Measurements from ENCODE around the gene SSBP2. TPM values are rescaled to one million over a fixed set of nuclear protein-coding genes. Genes with fewer than 3 reads are reported as not detected.
"Not testable (repeated sequence)": the region's sequence is repeated elsewhere in the genome, so short reads cannot be mapped to it uniquely, and the experiment has no call there.

SSBP2 gene
- total and polyA plus RNA-seq, 4 donors: 36.2 to 92.0 (median 67.3) TPM

DNA sequence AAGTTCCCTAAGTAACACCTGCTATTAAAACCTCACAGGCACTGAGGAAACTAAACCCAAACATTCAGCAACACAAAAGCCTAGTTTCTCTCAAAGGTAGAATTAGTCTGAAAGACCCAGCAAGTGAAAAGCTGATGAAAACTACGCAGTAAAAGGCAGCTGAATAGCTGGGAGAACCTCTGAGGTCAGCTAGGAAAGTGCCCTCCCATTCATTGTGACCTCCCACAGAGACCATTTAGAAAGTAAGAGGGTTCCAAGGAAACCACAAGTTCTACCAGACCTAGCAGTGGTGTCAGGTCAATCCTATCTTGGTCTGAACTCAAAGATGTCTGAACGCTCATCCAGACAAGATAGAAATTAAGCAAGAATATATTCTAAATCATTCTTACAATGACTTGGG lies 144.7 kb downstream of the SSBP2 start:
- Histone ChIP-seq H3K27ac (ENCODE audit: low read depth in 1 of 2, low read length in 2 of 2) (no peak overlapping the region), H3K4me3 (ENCODE audit: low read length in 2 of 2) (no peak overlapping the region), H3K9me3 (ENCODE audit: control insufficient read depth, low read length) (no peaks in the 10 kb centered on the region), H3K27me3 (ENCODE audit: control insufficient read depth in 1 of 2, insufficient read depth in 2 of 2, low read length in 1 of 2) (no peaks in the 10 kb centered on the region), H3K4me1 (ENCODE audit: control insufficient read depth in 1 of 2, insufficient read depth in 2 of 2, low read length in 2 of 2) (no peaks in the 10 kb centered on the region), H3K36me3 (ENCODE audit: control insufficient read depth in 1 of 2, insufficient read depth in 2 of 2, low read length in 1 of 2) (no peaks in the 10 kb centered on the region)
- intact Hi-C loops (cut with DNase I): no loop called here
- 90 to 91% methylated on average over 2 of the region's 2 CpGs for WGBS, 2 donors
- DNase-seq (no peak), ATAC-seq (ENCODE audit: low FRiP score) (no peak)

DNA sequence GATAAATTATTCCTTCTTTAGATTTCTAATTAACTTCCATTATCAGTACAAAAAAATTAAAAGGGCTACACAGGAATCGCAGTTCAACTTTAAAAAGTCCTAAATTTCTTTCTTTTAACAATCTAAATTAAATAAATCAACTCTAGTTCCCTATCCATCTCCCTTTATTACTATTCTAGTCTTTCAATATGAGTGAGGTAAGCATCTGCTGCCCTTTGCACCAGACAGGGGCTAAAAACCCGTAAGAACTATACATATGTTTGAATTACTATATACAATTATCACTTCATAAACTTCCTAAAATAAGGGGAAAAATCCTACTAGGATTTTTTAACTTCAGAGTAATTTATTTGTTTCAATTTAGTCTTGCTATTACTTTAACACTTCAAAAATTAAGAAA lies 145.6 kb downstream of the SSBP2 start:
- no peaks in the 10 kb centered on the region for H3K27me3 ChIP-seq (ENCODE audit: control insufficient read depth in 1 of 2, insufficient read depth in 2 of 2, low read length in 1 of 2)
- H3K4me3 ChIP-seq (ENCODE audit: low read length in 2 of 2): no peak overlapping the region
- H3K36me3 ChIP-seq (ENCODE audit: control insufficient read depth in 1 of 2, insufficient read depth in 2 of 2, low read length in 1 of 2): no peaks in the 10 kb centered on the region
- no peak for ATAC-seq (ENCODE audit: low FRiP score)
- WGBS, 2 donors: 99% methylated on average over 2 of the region's 2 CpGs
- no peaks in the 10 kb centered on the region for H3K4me1 ChIP-seq (ENCODE audit: control insufficient read depth in 1 of 2, insufficient read depth in 2 of 2, low read length in 2 of 2)
- no peak for DNase-seq
- H3K27ac ChIP-seq (ENCODE audit: low read depth in 1 of 2, low read length in 2 of 2): no peak overlapping the region
- H3K9me3 ChIP-seq (ENCODE audit: control insufficient read depth, low read length): no peaks in the 10 kb centered on the region
- intact Hi-C loops (cut with DNase I): no loop called here

DNA sequence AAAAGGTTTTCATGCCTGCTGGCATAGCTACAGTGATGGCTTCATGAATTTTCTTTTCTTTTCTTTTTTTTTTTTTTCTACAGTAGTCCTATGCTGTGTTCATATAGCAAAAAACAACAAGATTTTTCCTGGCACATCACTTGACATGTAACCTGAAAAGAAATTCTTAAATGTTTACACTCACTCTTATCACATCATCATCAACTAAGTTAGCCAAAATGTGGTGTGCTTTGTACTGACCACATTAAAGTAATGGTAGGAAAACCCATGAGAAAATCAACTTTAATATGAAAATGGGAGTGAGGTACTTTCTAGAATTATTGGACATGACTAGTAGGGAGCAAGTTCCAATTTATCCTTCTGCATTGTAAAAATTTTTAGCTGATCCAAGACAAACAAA lies 146.7 kb downstream of the SSBP2 start:
- ATAC-seq (ENCODE audit: low FRiP score) (no peak), DNase-seq (no peak)
- Histone ChIP-seq H3K27me3 (ENCODE audit: control insufficient read depth in 1 of 2, insufficient read depth in 2 of 2, low read length in 1 of 2) (no peaks in the 10 kb centered on the region), H3K27ac (ENCODE audit: low read depth in 1 of 2, low read length in 2 of 2) (no peak overlapping the region), H3K36me3 (ENCODE audit: control insufficient read depth in 1 of 2, insufficient read depth in 2 of 2, low read length in 1 of 2) (peaks cover 0 to 1% of the 10 kb centered on the region in 2 donors), H3K4me1 (ENCODE audit: control insufficient read depth in 1 of 2, insufficient read depth in 2 of 2, low read length in 2 of 2) (no peaks in the 10 kb centered on the region), H3K4me3 (ENCODE audit: low read length in 2 of 2) (no peak overlapping the region), H3K9me3 (ENCODE audit: control insufficient read depth, low read length) (no peaks in the 10 kb centered on the region)
- intact Hi-C loops (cut with DNase I): no loop called here

DNA sequence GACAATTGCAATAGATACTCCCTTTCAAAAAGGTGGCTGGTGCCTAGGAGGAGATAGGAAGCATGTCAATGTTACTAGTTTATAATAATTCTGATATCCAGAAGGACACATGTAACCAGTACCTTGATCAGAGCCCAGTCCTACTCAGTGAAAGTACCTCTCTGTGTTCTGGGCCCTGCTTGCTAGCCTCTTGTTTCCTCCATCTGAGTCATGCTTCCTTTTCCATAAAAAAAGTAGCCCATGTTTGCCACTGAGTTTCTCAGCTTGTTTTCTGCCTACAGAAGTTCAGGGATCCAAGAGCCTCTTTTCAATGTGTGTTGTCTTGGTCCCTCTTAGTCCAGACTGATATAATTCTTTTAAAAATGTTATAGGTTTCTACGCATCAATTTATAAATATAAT lies 149.0 kb downstream of the SSBP2 start:
- H3K4me3 ChIP-seq (ENCODE audit: low read length in 2 of 2): no peak overlapping the region
- peaks cover 0 to 1% of the 10 kb centered on the region in 2 donors for H3K36me3 ChIP-seq (ENCODE audit: control insufficient read depth in 1 of 2, insufficient read depth in 2 of 2, low read length in 1 of 2)
- DNase-seq (no peak), ATAC-seq (ENCODE audit: low FRiP score) (no peak)
- WGBS, 2 donors: 97 to 100% methylated on average over 1 of the region's 1 CpG
- H3K9me3 ChIP-seq (ENCODE audit: control insufficient read depth, low read length): no peaks in the 10 kb centered on the region
- no peaks in the 10 kb centered on the region for H3K4me1 ChIP-seq (ENCODE audit: control insufficient read depth in 1 of 2, insufficient read depth in 2 of 2, low read length in 2 of 2)
- intact Hi-C loops (cut with DNase I): no loop called here
- no peaks in the 10 kb centered on the region for H3K27me3 ChIP-seq (ENCODE audit: control insufficient read depth in 1 of 2, insufficient read depth in 2 of 2, low read length in 1 of 2)
- H3K27ac ChIP-seq (ENCODE audit: low read depth in 1 of 2, low read length in 2 of 2): no peak overlapping the region

DNA sequence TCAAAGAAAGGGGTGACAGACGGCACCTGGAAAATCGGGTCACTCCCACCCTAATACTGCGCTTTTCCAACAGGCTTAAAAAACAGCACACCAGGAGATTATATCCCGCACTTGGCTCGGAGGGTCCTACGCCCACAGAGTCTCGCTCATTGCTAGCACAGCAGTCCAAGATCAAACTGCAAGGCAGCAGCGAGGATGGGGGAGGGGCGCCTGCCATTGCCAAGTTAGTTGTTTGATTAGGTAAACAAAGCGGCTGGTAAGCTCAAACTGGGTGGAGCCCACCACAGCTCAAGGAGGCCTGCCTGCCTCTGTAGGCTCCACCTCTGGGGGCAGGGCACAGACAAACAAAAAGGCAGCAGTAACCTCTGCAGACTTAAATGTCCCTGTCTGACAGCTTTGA lies 158.8 kb downstream of the SSBP2 start:
- H3K9me3 ChIP-seq (ENCODE audit: control insufficient read depth, low read length); H3K36me3 ChIP-seq (ENCODE audit: control insufficient read depth in 1 of 2, insufficient read depth in 2 of 2, low read length in 1 of 2); H3K27ac ChIP-seq (ENCODE audit: low read depth in 1 of 2, low read length in 2 of 2); H3K4me3 ChIP-seq (ENCODE audit: low read length in 2 of 2); H3K4me1 ChIP-seq (ENCODE audit: control insufficient read depth in 1 of 2, insufficient read depth in 2 of 2, low read length in 2 of 2); H3K27me3 ChIP-seq (ENCODE audit: control insufficient read depth in 1 of 2, insufficient read depth in 2 of 2, low read length in 1 of 2); ATAC-seq (ENCODE audit: low FRiP score); intact Hi-C loops (cut with DNase I): not testable (repeated sequence)
- peak in 1 of 2 donors; percentile 57 for DNase-seq
- 97 to 98% methylated on average over 8 to 9 of the region's 10 CpGs for WGBS, 2 donors

DNA sequence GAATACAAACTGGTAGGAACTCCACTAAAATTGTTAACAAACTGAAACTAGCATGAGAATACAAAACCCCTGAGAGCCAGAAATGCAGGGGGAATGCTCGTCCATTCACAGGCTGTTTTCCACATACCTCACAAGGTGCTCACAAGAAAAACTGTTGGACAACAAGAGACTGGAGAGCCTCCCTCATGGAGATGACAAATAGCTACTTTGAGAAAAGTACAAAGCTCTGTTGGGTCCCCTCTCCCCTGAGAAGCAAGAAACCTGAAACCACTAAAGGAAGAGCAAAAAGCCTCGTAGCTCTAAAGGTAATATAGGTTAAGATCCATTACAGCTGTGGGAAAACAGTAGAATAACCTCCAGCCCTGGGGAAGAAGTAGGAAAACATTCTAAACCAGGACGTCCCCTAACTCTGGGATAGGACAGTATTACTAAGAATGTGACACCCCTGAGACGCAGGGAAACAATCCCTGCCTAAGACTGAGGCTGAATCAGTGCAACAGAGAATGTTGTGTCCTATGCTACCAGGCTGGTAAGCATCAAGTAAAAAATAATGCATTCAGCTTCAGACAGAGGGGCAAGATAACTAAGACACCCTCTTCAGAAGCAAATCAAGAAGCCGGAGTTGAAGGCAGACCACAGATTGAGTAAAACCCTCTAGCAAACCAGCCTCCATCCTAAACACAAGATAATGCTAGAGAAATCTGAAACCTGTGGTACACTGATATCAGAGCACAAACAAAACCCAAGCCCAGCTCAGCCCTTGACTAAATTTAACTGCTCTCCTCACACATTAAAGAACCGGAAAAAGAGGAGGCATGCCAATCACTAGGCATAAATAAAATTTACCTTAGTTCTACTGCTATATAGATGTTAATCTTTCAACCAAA lies 160.2 kb downstream of the SSBP2 start:
- Histone ChIP-seq H3K4me1 (ENCODE audit: control insufficient read depth in 1 of 2, insufficient read depth in 2 of 2, low read length in 2 of 2) (no peaks in the 10 kb centered on the region), H3K36me3 (ENCODE audit: control insufficient read depth in 1 of 2, insufficient read depth in 2 of 2, low read length in 1 of 2) (no peaks in the 10 kb centered on the region), H3K27ac (ENCODE audit: low read depth in 1 of 2, low read length in 2 of 2) (no peak overlapping the region), H3K9me3 (ENCODE audit: control insufficient read depth, low read length) (no peaks in the 10 kb centered on the region), H3K27me3 (ENCODE audit: control insufficient read depth in 1 of 2, insufficient read depth in 2 of 2, low read length in 1 of 2) (no peaks in the 10 kb centered on the region), H3K4me3 (ENCODE audit: low read length in 2 of 2) (no peak overlapping the region)
- intact Hi-C loops (cut with DNase I): no loop called here
- no peak for ATAC-seq (ENCODE audit: low FRiP score)
- 73 to 76% methylated on average over 6 of the region's 6 CpGs for WGBS, 2 donors
- no peak for DNase-seq

DNA sequence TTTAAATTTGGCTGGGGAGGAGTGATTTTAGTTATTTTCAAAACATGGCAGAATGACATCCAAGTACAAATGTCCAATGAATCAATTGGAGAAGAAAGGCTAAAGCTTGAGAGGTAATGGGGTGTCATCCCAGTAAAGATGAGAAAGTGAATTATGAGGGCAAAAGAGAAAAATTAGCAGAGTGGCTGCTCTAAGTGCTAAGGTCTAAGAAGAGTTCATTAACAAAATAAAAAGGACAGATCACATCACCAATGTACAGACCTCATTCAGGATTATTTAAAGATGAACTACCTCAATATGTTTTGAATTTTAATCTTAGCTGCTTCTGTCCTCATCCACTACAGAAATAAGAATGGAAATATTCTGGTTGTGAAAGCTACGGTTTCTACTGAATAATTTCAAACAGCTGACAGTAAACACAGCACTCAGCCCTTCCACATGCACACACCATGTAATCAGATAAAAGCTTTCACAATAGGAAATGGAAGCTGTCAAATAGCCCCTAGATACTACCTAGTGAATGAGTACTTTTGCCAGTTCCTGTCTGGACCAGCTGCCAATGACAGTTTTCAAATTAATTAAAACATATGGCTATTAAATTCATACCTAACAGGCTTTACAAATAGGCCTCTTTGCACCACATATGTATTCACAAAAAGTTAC lies 171.5 kb downstream of the SSBP2 start:
- DNase-seq (no peak), ATAC-seq (ENCODE audit: low FRiP score) (no peak)
- H3K27me3 ChIP-seq (ENCODE audit: control insufficient read depth in 1 of 2, insufficient read depth in 2 of 2, low read length in 1 of 2): no peaks in the 10 kb centered on the region
- peaks cover 0 to 2% of the 10 kb centered on the region in 2 donors for H3K4me1 ChIP-seq (ENCODE audit: control insufficient read depth in 1 of 2, insufficient read depth in 2 of 2, low read length in 2 of 2)
- intact Hi-C loops (cut with DNase I): no loop called here
- H3K36me3 ChIP-seq (ENCODE audit: control insufficient read depth in 1 of 2, insufficient read depth in 2 of 2, low read length in 1 of 2): no peaks in the 10 kb centered on the region
- H3K4me3 ChIP-seq (ENCODE audit: low read length in 2 of 2): no peak overlapping the region
- 61 to 74% methylated on average over 1 of the region's 1 CpG for WGBS, 2 donors
- H3K9me3 ChIP-seq (ENCODE audit: control insufficient read depth, low read length): no peaks in the 10 kb centered on the region
- no peak overlapping the region for H3K27ac ChIP-seq (ENCODE audit: low read depth in 1 of 2, low read length in 2 of 2)

DNA sequence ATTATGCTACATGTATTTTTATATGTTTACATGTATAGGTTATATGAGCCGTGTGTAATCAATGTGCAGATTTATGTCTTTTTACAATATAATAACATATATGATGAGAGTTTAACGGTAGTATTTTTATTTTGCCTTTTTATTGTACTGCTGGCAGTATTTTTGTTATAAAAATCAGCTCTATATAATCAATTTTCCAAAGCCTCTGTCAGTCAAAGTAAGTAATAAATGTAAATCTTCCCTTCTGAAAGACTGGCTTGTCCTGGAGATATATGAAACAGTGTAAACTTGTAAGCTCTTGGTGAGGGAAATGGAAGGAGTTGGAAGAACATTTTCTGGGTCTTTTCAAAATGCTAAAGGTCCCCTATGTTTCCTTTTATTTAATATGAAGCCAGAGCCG lies 173.8 kb downstream of the SSBP2 start:
- intact Hi-C loops (cut with DNase I): no loop called here
- Histone ChIP-seq H3K36me3 (ENCODE audit: control insufficient read depth in 1 of 2, insufficient read depth in 2 of 2, low read length in 1 of 2) (no peaks in the 10 kb centered on the region), H3K9me3 (ENCODE audit: control insufficient read depth, low read length) (no peaks in the 10 kb centered on the region), H3K27me3 (ENCODE audit: control insufficient read depth in 1 of 2, insufficient read depth in 2 of 2, low read length in 1 of 2) (no peaks in the 10 kb centered on the region), H3K4me3 (ENCODE audit: low read length in 2 of 2) (no peak overlapping the region), H3K4me1 (ENCODE audit: control insufficient read depth in 1 of 2, insufficient read depth in 2 of 2, low read length in 2 of 2) (peaks cover 0 to 2% of the 10 kb centered on the region in 2 donors), H3K27ac (ENCODE audit: low read depth in 1 of 2, low read length in 2 of 2) (no peak overlapping the region)
- ATAC-seq (ENCODE audit: low FRiP score): no peak
- whole genome bisulfite sequencing, 2 donors: 90% methylated on average over 3 of the region's 3 CpGs
- DNase-seq: no peak

DNA sequence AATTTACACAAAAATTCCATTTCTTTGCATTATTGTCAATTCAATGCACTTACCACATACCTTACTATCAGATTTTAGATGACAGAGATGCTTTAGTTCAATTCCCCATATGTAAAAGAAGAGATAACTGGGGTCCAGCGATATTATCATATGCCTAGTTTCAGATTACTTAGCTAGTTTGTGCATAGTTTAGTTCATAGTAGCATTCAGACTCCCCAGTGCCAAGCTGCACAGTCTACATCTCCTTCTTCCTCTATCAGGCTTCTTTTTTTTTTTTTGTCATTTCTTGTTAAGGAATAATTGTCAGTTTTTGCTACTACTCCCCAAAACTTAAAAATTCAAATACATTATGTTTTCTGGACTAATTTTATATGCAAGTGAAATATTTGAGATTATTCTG lies 175.0 kb downstream of the SSBP2 start:
- no peak overlapping the region for H3K4me3 ChIP-seq (ENCODE audit: low read length in 2 of 2)
- H3K27ac ChIP-seq (ENCODE audit: low read depth in 1 of 2, low read length in 2 of 2): no peak overlapping the region
- intact Hi-C loops (cut with DNase I): no loop called here
- DNase-seq (no peak), ATAC-seq (ENCODE audit: low FRiP score) (no peak)
- H3K36me3 ChIP-seq (ENCODE audit: control insufficient read depth in 1 of 2, insufficient read depth in 2 of 2, low read length in 1 of 2): no peaks in the 10 kb centered on the region
- H3K9me3 ChIP-seq (ENCODE audit: control insufficient read depth, low read length): no peaks in the 10 kb centered on the region
- no peaks in the 10 kb centered on the region for H3K27me3 ChIP-seq (ENCODE audit: control insufficient read depth in 1 of 2, insufficient read depth in 2 of 2, low read length in 1 of 2)
- peaks cover 0 to 2% of the 10 kb centered on the region in 2 donors for H3K4me1 ChIP-seq (ENCODE audit: control insufficient read depth in 1 of 2, insufficient read depth in 2 of 2, low read length in 2 of 2)
- WGBS, 2 donors: 89 to 93% methylated on average over 1 of the region's 1 CpG
